Measurements from ENCODE around the gene SBK1. TPM values are rescaled to one million over a fixed set of nuclear protein-coding genes. Genes with fewer than 3 reads are reported as not detected.

SBK1 gene
- total RNA-seq, 6 experiments from 2014 or later = 0.04 to 0.12 (median 0.07) TPM

DNA sequence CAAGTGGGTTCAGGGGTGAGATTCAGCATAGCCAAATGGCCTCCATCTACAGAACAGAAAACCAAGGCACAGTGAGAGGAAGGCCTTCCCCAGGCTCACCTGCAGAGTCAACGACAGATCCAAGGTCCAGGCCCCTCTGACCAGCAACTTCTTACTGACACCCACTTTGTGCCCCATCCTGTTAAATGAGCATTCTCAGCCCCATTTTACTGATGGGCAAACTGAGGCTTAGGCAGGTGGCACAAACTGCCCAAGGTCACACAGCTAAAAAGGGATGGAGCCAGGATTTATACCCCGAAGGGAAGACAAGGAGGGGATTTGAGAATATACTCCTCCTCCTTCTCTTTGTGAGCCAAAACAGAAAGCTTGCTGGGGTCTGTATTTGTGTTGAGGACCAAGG lies 9.3 kb downstream of the SBK1 start:
- WGBS (ENCODE audit: insufficient coverage, low coverage, low lambda C conversion rate, missing lambda C conversion rate) = no CpG with 5 or more reads among the region's 2 CpGs
- Histone ChIP-seq H3K9me3 (no peaks in the 10 kb centered on the region), H3K27me3 (no peaks in the 10 kb centered on the region), H3K4me1 (no peaks in the 10 kb centered on the region), H3K27ac (no peak overlapping the region), H3K36me3 (no peaks in the 10 kb centered on the region), H3K4me3 (no peak overlapping the region)
- TF ChIP-seq, protein P1, sequence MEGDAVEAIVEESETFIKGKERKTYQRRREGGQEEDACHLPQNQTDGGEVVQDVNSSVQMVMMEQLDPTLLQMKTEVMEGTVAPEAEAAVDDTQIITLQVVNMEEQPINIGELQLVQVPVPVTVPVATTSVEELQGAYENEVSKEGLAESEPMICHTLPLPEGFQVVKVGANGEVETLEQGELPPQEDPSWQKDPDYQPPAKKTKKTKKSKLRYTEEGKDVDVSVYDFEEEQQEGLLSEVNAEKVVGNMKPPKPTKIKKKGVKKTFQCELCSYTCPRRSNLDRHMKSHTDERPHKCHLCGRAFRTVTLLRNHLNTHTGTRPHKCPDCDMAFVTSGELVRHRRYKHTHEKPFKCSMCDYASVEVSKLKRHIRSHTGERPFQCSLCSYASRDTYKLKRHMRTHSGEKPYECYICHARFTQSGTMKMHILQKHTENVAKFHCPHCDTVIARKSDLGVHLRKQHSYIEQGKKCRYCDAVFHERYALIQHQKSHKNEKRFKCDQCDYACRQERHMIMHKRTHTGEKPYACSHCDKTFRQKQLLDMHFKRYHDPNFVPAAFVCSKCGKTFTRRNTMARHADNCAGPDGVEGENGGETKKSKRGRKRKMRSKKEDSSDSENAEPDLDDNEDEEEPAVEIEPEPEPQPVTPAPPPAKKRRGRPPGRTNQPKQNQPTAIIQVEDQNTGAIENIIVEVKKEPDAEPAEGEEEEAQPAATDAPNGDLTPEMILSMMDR (IDR thresholded peaks at IDR 0.05) = no peak
- no peak for TF ChIP-seq POLR2A (IDR thresholded peaks at IDR 0.05)
- intact Hi-C loops (cut with DNase I) = no loop called here
- ATAC-seq (no peak), DNase-seq (no peak)

DNA sequence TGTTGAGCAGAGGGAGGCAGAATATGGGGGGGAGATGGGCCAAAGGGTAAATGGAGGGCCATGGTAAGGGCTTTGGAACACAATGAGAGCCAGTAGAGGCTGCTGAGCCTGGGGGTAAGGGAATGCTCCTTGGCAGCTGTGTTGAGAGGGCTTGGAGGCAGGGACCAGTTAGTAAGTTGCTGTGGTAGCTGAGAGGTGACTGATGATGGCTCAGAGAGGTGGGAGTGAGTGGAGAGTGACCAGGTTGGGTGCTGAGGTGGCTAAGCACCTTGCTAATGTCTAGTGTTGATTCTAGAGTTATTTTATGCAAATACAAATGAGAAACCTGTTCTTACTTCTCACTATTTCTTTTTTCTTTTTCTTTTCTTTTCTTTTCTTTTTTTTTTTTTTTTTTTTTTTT lies 10.8 kb downstream of the SBK1 start:
- ATAC-seq (no peak), DNase-seq (no peak)
- H3K27me3 ChIP-seq = no peaks in the 10 kb centered on the region
- TF ChIP-seq, protein P1 (IDR thresholded peaks at IDR 0.05) = no peak
- no peak for TF ChIP-seq POLR2A (IDR thresholded peaks at IDR 0.05)
- intact Hi-C loops (cut with DNase I) = no loop called here
- H3K9me3 ChIP-seq = no peaks in the 10 kb centered on the region
- no peak overlapping the region for H3K27ac ChIP-seq
- no peak overlapping the region for H3K4me3 ChIP-seq
- no peaks in the 10 kb centered on the region for H3K36me3 ChIP-seq
- H3K4me1 ChIP-seq = peaks cover 0 to 4% (median 0%) of the 10 kb centered on the region in 4 donors

DNA sequence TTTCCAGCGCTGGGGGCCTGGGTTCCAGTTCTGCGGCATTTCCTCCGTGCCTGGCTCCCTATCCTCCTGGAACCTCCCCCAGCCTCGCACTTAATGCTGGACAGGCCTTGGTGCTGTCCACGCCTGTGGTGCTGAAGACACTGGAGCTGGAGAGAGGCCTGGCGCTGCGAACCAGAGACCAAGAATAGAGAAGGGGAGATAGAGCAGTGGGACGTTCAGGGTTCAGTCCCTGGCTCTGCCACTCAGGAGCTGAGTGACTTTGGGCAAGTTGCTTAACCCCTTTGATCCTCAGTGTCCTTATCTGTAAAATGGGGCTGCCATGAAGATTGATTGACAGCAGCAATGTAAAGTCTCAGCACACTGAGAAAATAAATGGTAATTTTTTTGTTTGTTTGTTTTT lies 11.9 kb downstream of the SBK1 start:
- Histone ChIP-seq H3K36me3 (no peaks in the 10 kb centered on the region), H3K9me3 (no peaks in the 10 kb centered on the region), H3K4me3 (no peak overlapping the region), H3K27ac (no peak overlapping the region), H3K27me3 (no peaks in the 10 kb centered on the region), H3K4me1 (peaks cover 0 to 7% (median 0%) of the 10 kb centered on the region in 4 donors)
- peak in 1 of 3 donors; percentile 38 for DNase-seq
- peak in 2 of 4 donors; percentile 4 to 24 for ATAC-seq
- intact Hi-C loops (cut with DNase I) = no loop called here
- 62% methylated on average over 6 of the region's 8 CpGs for WGBS (ENCODE audit: insufficient coverage, low coverage, low lambda C conversion rate, missing lambda C conversion rate)
- no peak for TF ChIP-seq POLR2A (IDR thresholded peaks at IDR 0.05)
- TF ChIP-seq, protein P1 (IDR thresholded peaks at IDR 0.05) = no peak

DNA sequence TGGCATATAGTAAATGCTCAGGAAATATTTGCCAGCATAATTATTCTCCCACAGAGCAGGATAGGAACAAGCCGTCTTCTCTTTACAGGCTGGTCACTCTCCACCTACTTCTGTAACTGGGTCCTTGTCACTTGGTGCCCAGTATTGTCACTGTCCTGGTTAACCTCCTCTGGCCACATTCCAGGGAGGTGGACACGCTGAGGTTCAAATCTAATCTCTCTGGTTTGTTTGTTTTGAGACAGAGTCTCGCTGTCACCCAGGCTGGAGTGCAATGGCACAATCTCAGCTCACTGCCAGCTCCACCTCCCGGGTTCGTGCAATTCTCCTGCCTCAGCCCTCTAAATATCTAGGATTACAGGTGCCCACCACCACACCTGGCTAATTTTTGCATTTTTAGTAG lies 15.6 kb downstream of the SBK1 start:
- 20% methylated on average over 5 of the region's 5 CpGs for WGBS (ENCODE audit: insufficient coverage, low coverage, low lambda C conversion rate, missing lambda C conversion rate)

More for the DNA sequence above, 15.6 kb downstream of the SBK1 start:
- ATAC-seq (peak; percentile 93 to 97 (median 96)), DNase-seq (peak; percentile 68 to 92 (median 84))
- Histone ChIP-seq H3K36me3 (no peaks in the 10 kb centered on the region), H3K27me3 (no peaks in the 10 kb centered on the region), H3K4me3 (no peak overlapping the region), H3K27ac (no peak overlapping the region), H3K9me3 (no peaks in the 10 kb centered on the region), H3K4me1 (peaks cover 0 to 7% (median 0%) of the 10 kb centered on the region in 4 donors)
- TF ChIP-seq, protein P1 (IDR thresholded peaks at IDR 0.05) = no peak
- TF ChIP-seq POLR2A (IDR thresholded peaks at IDR 0.05) = no peak
- intact Hi-C loops (cut with DNase I) = no loop called here
